Nephron (organoid): ENCODE measurements around the gene RGS12.

Experiments used
- H3K27ac Mint-ChIP-seq, 3 experiments: 2 replicates each; pipeline ENCODE4 v1.8.0; 2020; ENCODE audit warnings: mixed read lengths in 3 of 3, mild to moderate bottlenecking in 2 of 3, moderate library complexity in 1 of 3
- H3K27me3 Mint-ChIP-seq: 2 replicates; pipeline ENCODE4 v1.8.0; 2021; ENCODE audit warnings: low read depth, mild to moderate bottlenecking, moderate library complexity, mixed read lengths
- H3K36me3 Mint-ChIP-seq: 2 replicates; pipeline ENCODE4 v1.8.0; 2020; ENCODE audit warnings: low read depth, mixed read lengths
- H3K4me1 Mint-ChIP-seq: 2 replicates; pipeline ENCODE4 v1.8.0; 2020; ENCODE audit warnings: mixed read lengths
- H3K4me3 Mint-ChIP-seq, 3 experiments: 2 replicates each; pipeline ENCODE4 v1.8.0; 2020; ENCODE audit warnings: mild to moderate bottlenecking in 3 of 3, mixed read lengths in 3 of 3, moderate library complexity in 2 of 3
- H3K9me3 Mint-ChIP-seq: 2 replicates; pipeline ENCODE4 v1.8.0; 2020; ENCODE audit warnings: mixed read lengths
- CTCF ChIP-seq, 3 experiments: fragments of 200-600 bp; sonication (generic); IDR thresholded peaks; one replicate each; pipeline ENCODE4 v1.5.0; 2021; ENCODE audit warnings: antibody characterized with exemption in 3 of 3; ENCODE audit not compliant: unreplicated experiment in 3 of 3

Gene RGS12

DNA sequence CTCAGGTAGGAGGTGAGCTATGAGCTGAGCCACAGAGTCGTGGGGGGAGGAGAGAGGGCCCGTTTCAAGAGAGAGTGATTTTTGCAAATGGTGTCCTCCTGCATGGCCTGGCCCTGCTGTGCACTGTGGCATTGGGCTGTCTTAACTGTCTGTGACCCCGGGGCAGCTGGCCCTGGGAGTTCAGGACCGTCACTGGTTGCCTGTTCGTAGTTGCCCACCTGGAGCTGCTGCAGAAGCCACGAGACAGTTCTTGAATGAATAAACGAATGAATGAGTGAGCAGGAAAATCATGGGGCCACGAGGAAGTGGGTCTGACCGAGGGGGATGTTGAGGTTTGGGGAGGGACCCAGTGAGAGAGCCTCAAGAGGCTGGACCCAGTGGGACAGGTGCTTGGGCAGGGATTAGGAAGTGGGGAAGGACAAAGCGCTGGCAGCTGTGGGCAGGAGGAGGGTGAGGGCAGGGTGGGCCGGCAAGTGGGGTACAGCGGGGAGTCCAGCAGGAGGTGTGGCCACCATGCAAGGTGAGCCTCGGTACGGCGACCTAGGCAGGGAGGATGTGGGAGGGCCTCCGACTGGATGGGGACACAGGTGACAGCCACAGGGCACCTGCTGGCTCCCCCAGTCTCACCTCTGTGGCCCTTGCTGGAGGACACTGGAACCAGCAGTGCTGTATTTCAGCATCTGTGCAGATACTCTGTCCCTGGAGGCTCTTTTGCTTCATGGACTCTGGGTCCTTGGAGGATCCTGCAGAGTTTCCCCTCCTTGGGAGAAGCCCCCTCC lies 10.2 kb downstream of the RGS12 start:
- no peak for TF ChIP-seq CTCF (IDR thresholded peaks at IDR 0.05; ENCODE audit: unreplicated experiment in 3 of 3)
- Mint-ChIP-seq H3K36me3 (peaks cover 14% of the 10 kb centered on the region), H3K4me1 (peaks cover 69% of the 10 kb centered on the region), H3K4me3 (no peak overlapping the region), H3K27me3 (no peaks in the 10 kb centered on the region), H3K9me3 (peaks cover 11% of the 10 kb centered on the region), H3K27ac (no peak overlapping the region)

GRCh38 chr4:3303565-3303824 lies 10.7 kb downstream of the RGS12 start:
- no peak for TF ChIP-seq CTCF (IDR thresholded peaks at IDR 0.05; ENCODE audit: unreplicated experiment in 3 of 3)
- H3K4me3 Mint-ChIP-seq, result no peak overlapping the region
- H3K4me1 Mint-ChIP-seq, result peaks cover 74% of the 10 kb centered on the region
- peaks cover 7% of the 10 kb centered on the region for H3K9me3 Mint-ChIP-seq
- no peaks in the 10 kb centered on the region for H3K27me3 Mint-ChIP-seq
- H3K27ac Mint-ChIP-seq, result peak overlapping the region in 2 of 3 experiments; percentile 32 to 48
- H3K36me3 Mint-ChIP-seq, result peaks cover 9% of the 10 kb centered on the region

- peak overlapping the region; percentile 32 to 54 (median 48) for H3K27ac Mint-ChIP-seq
- peaks cover 2% of the 10 kb centered on the region for H3K36me3 Mint-ChIP-seq
- no peaks in the 10 kb centered on the region for H3K27me3 Mint-ChIP-seq
- peak overlapping the region in 1 of 3 experiments; percentile 13 for H3K4me3 Mint-ChIP-seq
- peaks cover 3% of the 10 kb centered on the region for H3K9me3 Mint-ChIP-seq
- H3K4me1 Mint-ChIP-seq, result peaks cover 72% of the 10 kb centered on the region
- TF ChIP-seq CTCF (IDR thresholded peaks at IDR 0.05; ENCODE audit: unreplicated experiment in 3 of 3), result no peak
These were observed 11.3 kb downstream of the RGS12 start for GRCh38 chr4:3303923-3304710.

GRCh38 chr4:3304831-3305609 lies 12.2 kb downstream of the RGS12 start:
- Mint-ChIP-seq H3K9me3 (no peaks in the 10 kb centered on the region), H3K27me3 (no peaks in the 10 kb centered on the region), H3K4me1 (peaks cover 63% of the 10 kb centered on the region), H3K36me3 (no peaks in the 10 kb centered on the region), H3K27ac (peak overlapping the region; percentile 29 to 32 (median 31)), H3K4me3 (peak overlapping the region in 1 of 3 experiments; percentile 13)
- TF ChIP-seq CTCF (IDR thresholded peaks at IDR 0.05; ENCODE audit: unreplicated experiment in 3 of 3), result no peak

GRCh38 chr4:3305610-3306371 lies 13.0 kb downstream of the RGS12 start:
- Mint-ChIP-seq H3K27ac (peak overlapping the region in 2 of 3 experiments; percentile 20 to 31), H3K9me3 (no peaks in the 10 kb centered on the region), H3K4me1 (peaks cover 60% of the 10 kb centered on the region), H3K4me3 (no peak overlapping the region), H3K27me3 (no peaks in the 10 kb centered on the region), H3K36me3 (no peaks in the 10 kb centered on the region)
- no peak for TF ChIP-seq CTCF (IDR thresholded peaks at IDR 0.05; ENCODE audit: unreplicated experiment in 3 of 3)
